IMR-90 (cell line): ENCODE data around the gene C11orf97. TPM values are rescaled to one million over a fixed set of nuclear protein-coding genes. Genes with fewer than 3 reads are reported as not detected.

Experiments
- ATAC-seq: fragments of 200-7000 bp; cut with Tn5 transposase; 2 replicates; pipeline ENCODE4 v1.9.1; 2020; ENCODE audit warnings: low read depth, mild to moderate bottlenecking, moderate library complexity
- BruUV-seq: library from RNA; stranded (reverse); fragments of 400-500 nt; replicated peaks from 2 replicates; lab custom pipeline; 2021; lab: Mats Ljungman, UMichigan
- CTCF ChIA-PET: fragments of 300-600 bp; formaldehyde crosslinking; extraction: SDS; loops from one replicate; lab custom pipeline; 2021; ENCODE audit warnings: antibody characterized with exemption; lab: Yijun Ruan, JAX
- POLR2A ChIA-PET: fragments of 300-600 bp; sonication (Branson Sonifier 250); formaldehyde crosslinking; loops from one replicate; lab custom pipeline; 2022; ENCODE audit warnings: antibody characterized with exemption; ENCODE audit not compliant: unreplicated experiment; lab: Charles Lee
- DNase-seq: peaks from one replicate; pipeline ENCODE4 v3.0.0; 2013
- H2AFZ ChIP-seq: replicated peaks from 2 replicates; pipeline ENCODE3; 2013; ENCODE audit warnings: low read length, mild to moderate bottlenecking; ENCODE audit not compliant: poor library complexity
- H2AK5ac ChIP-seq: 2 replicates; pipeline ENCODE4 v1.6.1; 2013; ENCODE audit warnings: low read depth, low read length, inconsistent platforms
- H2AK9ac ChIP-seq: replicated peaks from 2 replicates; pipeline ENCODE3; 2013; ENCODE audit warnings: mild to moderate bottlenecking, low read depth, low read length, moderate library complexity; ENCODE audit not compliant: poor library complexity
- H2BK120ac ChIP-seq: 2 replicates; pipeline ENCODE4 v1.6.1; 2013; ENCODE audit warnings: low read depth, low read length, inconsistent platforms
- H2BK15ac ChIP-seq: 3 replicates; pipeline ENCODE4 v1.6.1; 2013; ENCODE audit warnings: low read depth, low read length, inconsistent platforms
- H2BK20ac ChIP-seq: 2 replicates; pipeline ENCODE4 v1.6.1; 2013; ENCODE audit warnings: low read depth, mild to moderate bottlenecking, inconsistent platforms, low read length, moderate library complexity
- H2BK5ac ChIP-seq: 2 replicates; pipeline ENCODE4 v1.6.1; 2013; ENCODE audit warnings: mild to moderate bottlenecking, low read depth, low read length, inconsistent platforms; ENCODE audit not compliant: poor library complexity, severe bottlenecking
- H3K14ac ChIP-seq: replicated peaks from 2 replicates; pipeline ENCODE4 v1.6.1; 2013; ENCODE audit warnings: low read depth, low read length, inconsistent platforms
- H3K18ac ChIP-seq: 2 replicates; pipeline ENCODE4 v1.6.1; 2013; ENCODE audit warnings: low read depth, low read length, control low read depth
- H3K23ac ChIP-seq: 2 replicates; pipeline ENCODE4 v1.6.1; 2013; ENCODE audit warnings: low read depth, low read length, inconsistent platforms
- H3K27ac ChIP-seq: 2 replicates; pipeline ENCODE4 v1.5.1; 2013; ENCODE audit warnings: mild to moderate bottlenecking, control low read depth, low read length; ENCODE audit not compliant: insufficient read depth
- H3K27me3 ChIP-seq: 2 replicates; pipeline ENCODE4 v1.6.1; 2013; ENCODE audit warnings: low read length; ENCODE audit not compliant: control insufficient read depth, insufficient read depth
- H3K36me3 ChIP-seq: 2 replicates; pipeline ENCODE4 v1.6.1; 2013; ENCODE audit warnings: low read length, mixed read lengths; ENCODE audit not compliant: control insufficient read depth, insufficient read depth
- H3K4ac ChIP-seq: 2 replicates; pipeline ENCODE4 v1.6.1; 2013; ENCODE audit warnings: low read depth, low read length, inconsistent platforms
- H3K4me1 ChIP-seq: 2 replicates; pipeline ENCODE4 v1.6.1; 2013; ENCODE audit warnings: low read length, mixed read lengths; ENCODE audit not compliant: control insufficient read depth, insufficient read depth
- H3K4me2 ChIP-seq: 2 replicates; pipeline ENCODE4 v1.6.1; 2013; ENCODE audit warnings: low read depth, mild to moderate bottlenecking, control low read depth, low read length, moderate library complexity
- H3K4me3 ChIP-seq: 2 replicates; pipeline ENCODE4 v1.5.1; 2013; ENCODE audit warnings: low read depth, mild to moderate bottlenecking, control low read depth, low read length, moderate library complexity; ENCODE audit not compliant: insufficient read depth
- H3K56ac ChIP-seq: 2 replicates; pipeline ENCODE4 v1.6.1; 2013; ENCODE audit warnings: low read length, inconsistent platforms; ENCODE audit not compliant: insufficient read depth; ENCODE audit errors: extremely low read depth
- H3K79me1 ChIP-seq, 2 experiments: 2 replicates each; pipeline ENCODE4 v1.6.1; 2013; ENCODE audit warnings: low read length in 2 of 2, inconsistent platforms in 1 of 2, low read depth in 1 of 2
- H3K9ac ChIP-seq: 2 replicates; pipeline ENCODE4 v1.6.1; 2013; ENCODE audit warnings: low read depth, low read length, control low read depth
- H3K9me1 ChIP-seq: 2 replicates; pipeline ENCODE4 v1.6.1; 2013; ENCODE audit warnings: low read length, inconsistent platforms; ENCODE audit not compliant: insufficient read depth
- H3K9me3 ChIP-seq: 2 replicates; pipeline ENCODE4 v1.6.1; 2013; ENCODE audit warnings: low read length; ENCODE audit not compliant: control insufficient read depth, insufficient read depth
- H4K20me1 ChIP-seq: 2 replicates; pipeline ENCODE4 v1.6.1; 2013; ENCODE audit warnings: low read length, inconsistent platforms; ENCODE audit not compliant: insufficient read depth
- H4K5ac ChIP-seq: 2 replicates; pipeline ENCODE4 v1.6.1; 2013; ENCODE audit warnings: mild to moderate bottlenecking, low read depth, low read length, control low read depth
- H4K8ac ChIP-seq, 2 experiments: 2 replicates each; pipeline ENCODE4 v1.6.1; 2013; ENCODE audit warnings: low read depth in 2 of 2, low read length in 2 of 2, control low read depth in 1 of 2, inconsistent platforms in 1 of 2
- H4K91ac ChIP-seq: 2 replicates; pipeline ENCODE4 v1.6.1; 2013; ENCODE audit warnings: low read depth, low read length, inconsistent platforms; ENCODE audit not compliant: insufficient read depth
- NFE2L2 ChIP-seq: fragments of 150-350 bp; IDR thresholded peaks from 2 replicates; pipeline ENCODE4 v1.6.1; 2016; ENCODE audit warnings: low read depth, mild to moderate bottlenecking, low read length
- RFX5 ChIP-seq: IDR thresholded peaks from 2 replicates; pipeline ENCODE4 v1.8.0; 2012; ENCODE audit warnings: low read depth, mild to moderate bottlenecking, low read length, moderate library complexity
- WGBS, 2 experiments: methylation state at CpG; one replicate each; pipeline versions ENCODE4 v1.1.5 to v1.1.7; 2013; ENCODE audit warnings: missing lambda C conversion rate in 2 of 2; ENCODE audit not compliant: insufficient read length in 1 of 2; ENCODE audit errors: extremely low coverage in 2 of 2; 5-methylcytosine and 5-hydroxymethylcytosine counted together
- dilution Hi-C: fragments of 300-500 bp; cut with HindIII; formaldehyde crosslinking; loops from one replicate; pipeline ENCODE4 v1.14.3; 2018; ENCODE audit warnings: low sequenced_read_pairs; ENCODE audit not compliant: unreplicated experiment
- in situ Hi-C: fragments of 300-500 bp; cut with MboI; formaldehyde crosslinking; loops from 3 replicates; pipeline ENCODE4 v1.14.3; 2019; ENCODE audit warnings: low sequenced_read_pairs, inconsistent platforms, mixed read lengths
- intact Hi-C: fragments of 100-400 bp; cut with micrococcal nuclease; formaldehyde crosslinking; loops from 2 replicates; pipeline ENCODE4 v1.10.0; 2022
- polyA plus RNA-seq, 3 experiments: library from polyadenylated mRNA; depleted of rRNA; stranded (reverse); fragments of >200 nt; gene quantifications; 2 replicates each; pipeline ENCODE4 v1.2.3, GENCODE V29; 2012; ENCODE audit warnings: low replicate concordance in 1 of 3
- total RNA-seq: library from RNA; depleted of rRNA; stranded (reverse); fragments of >200 nt; gene quantifications from 2 replicates; pipeline ENCODE4 v1.2.3, GENCODE V29; 2012

C11orf97 gene
- total and polyA plus RNA-seq, 2 of the 4 experiments (the other 2 are of a cell fraction), result not detected

DNA sequence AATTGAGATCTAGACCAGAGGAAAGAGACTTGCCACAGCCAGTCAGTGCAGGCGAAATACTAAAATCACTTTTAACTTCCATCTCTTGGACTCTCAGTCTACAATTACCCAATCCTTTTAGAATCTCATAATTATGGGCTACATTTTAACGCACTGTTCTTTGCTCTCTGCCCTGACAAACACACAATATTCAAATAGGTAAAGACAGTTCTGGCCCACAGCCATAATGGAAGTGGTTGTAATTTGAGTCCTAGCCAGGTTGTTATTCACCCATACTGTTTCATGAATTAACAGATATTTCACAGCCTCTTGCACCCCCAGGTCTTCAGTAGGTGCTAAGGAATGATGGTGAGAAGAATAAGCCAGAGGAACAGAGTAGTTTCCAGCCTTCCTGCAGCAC lies 830 bp downstream of the C11orf97 start:
- no peak for TF ChIP-seq RFX5
- no peak for TF ChIP-seq NFE2L2
- Histone ChIP-seq H2BK15ac (no peak overlapping the region), H2AK5ac (no peak overlapping the region), H2BK120ac (no peak overlapping the region), H3K56ac (no peak overlapping the region), H3K79me1 (no peaks in the 10 kb centered on the region), H3K4me3 (no peak overlapping the region), H4K20me1 (no peaks in the 10 kb centered on the region), H3K27ac (no peak overlapping the region), H3K4ac (no peak overlapping the region), H3K9me1 (no peaks in the 10 kb centered on the region), H4K91ac (no peak overlapping the region), H2BK20ac (no peak overlapping the region), H3K36me3 (no peaks in the 10 kb centered on the region), H3K4me1 (peaks cover 2% of the 10 kb centered on the region; the same call in 1 of the 2 replicates), H3K14ac (no peak overlapping the region), H3K9me3 (no peaks in the 10 kb centered on the region), H3K18ac (no peak overlapping the region), H2AK9ac (no peak overlapping the region), H3K9ac (no peak overlapping the region), H3K23ac (no peak overlapping the region), H2AFZ (no peak overlapping the region), H4K5ac (no peak overlapping the region), H3K27me3 (peaks cover 8% of the 10 kb centered on the region), H4K8ac (no peak overlapping the region), H2BK5ac (no peak overlapping the region), H3K4me2 (no peak overlapping the region)
- POLR2A ChIA-PET, result no interaction called here
- no TSS peak for BruUV-seq
- dilution Hi-C loops (no loop called here), in situ Hi-C loops (no loop called here), intact Hi-C loops (no loop called here)
- ATAC-seq (no peak), DNase-seq (no peak)
- no CpG with 5 or more reads among the region's 2 CpGs for WGBS, 2 experiments
- CTCF ChIA-PET, result interaction anchor here (1.1 kb wide), 2 partner anchors 8 to 618 kb away, joined by 4 read pairs; no protein-coding TSS in a partner anchor
